HepG2 (cell line): ENCODE measurements around the gene CHST6. TPM values are rescaled to one million over a fixed set of nuclear protein-coding genes. Genes with fewer than 3 reads are reported as not detected.

ENCODE experiments used
- FOXK1 ChIP-seq: sonication (generic); formaldehyde crosslinking; IDR thresholded peaks from 2 replicates; pipeline ENCODE4 v1.4.0; 2020; ENCODE audit warnings: low read depth, missing genetic modification reagents, borderline replicate concordance
- PHB2 ChIP-seq: fragments of 450-650 bp; IDR thresholded peaks from 2 replicates; pipeline ENCODE4 v1.6.1; 2018; ENCODE audit not compliant: partially characterized antibody
- TOE1 ChIP-seq: sonication (generic); formaldehyde crosslinking; IDR thresholded peaks from 2 replicates; pipeline ENCODE4 v1.4.0; 2020; ENCODE audit warnings: mild to moderate bottlenecking, missing genetic modification reagents
- ZEB1 ChIP-seq: IDR thresholded peaks from 2 replicates; pipeline ENCODE4 v1.6.1; 2012; ENCODE audit warnings: mild to moderate bottlenecking, low read depth, inconsistent platforms; ENCODE audit not compliant: insufficient replicate concordance
- ZNF414 ChIP-seq: sonication (generic); formaldehyde crosslinking; IDR thresholded peaks from 2 replicates; pipeline ENCODE4 v1.5.0; 2020; ENCODE audit warnings: missing genetic modification reagents
- polyA plus RNA-seq, 8 experiments: library from polyadenylated mRNA; depleted of rRNA in 3 of 8; stranded (reverse) in 7 of 8; unstranded in 1 of 8; fragments of >200 nt; fragmentation: Illumina TruSeq in 4 of 8; extraction: Trizol in 4 of 8; gene quantifications; 2 replicates each; pipeline versions ENCODE4 v1.2.1 to v1.2.3, GENCODE V29; 2011 to 2016; ENCODE audit warnings: low read depth in 4 of 8, missing spikeins in 1 of 8, mixed read lengths in 1 of 8; ENCODE audit not compliant: insufficient read depth in 1 of 8
- total RNA-seq, 5 experiments: library from RNA; depleted of rRNA; stranded (reverse); fragments of >200 nt; fragmentation: Illumina TruSeq; extraction: Trizol; gene quantifications; 2 replicates each; pipeline ENCODE4 v1.2.3, GENCODE V29; 2016; ENCODE audit warnings: low read depth in 1 of 5
- TF ChIP-seq, protein P1 (sequence below): sonication (generic); formaldehyde crosslinking; IDR thresholded peaks from 2 replicates; pipeline ENCODE4 v1.5.0; 2020; ENCODE audit warnings: missing genetic modification reagents
- TF ChIP-seq, protein P2 (sequence below): sonication (generic); formaldehyde crosslinking; IDR thresholded peaks from 2 replicates; pipeline ENCODE4 v1.4.0; 2020; ENCODE audit warnings: missing genetic modification reagents

CHST6 gene
- total and polyA plus RNA-seq, 2 of the 13 experiments (the other 11 are each of a cell fraction or from before 2014, with no cell fraction given) = 0.18 to 0.91 TPM

DNA sequence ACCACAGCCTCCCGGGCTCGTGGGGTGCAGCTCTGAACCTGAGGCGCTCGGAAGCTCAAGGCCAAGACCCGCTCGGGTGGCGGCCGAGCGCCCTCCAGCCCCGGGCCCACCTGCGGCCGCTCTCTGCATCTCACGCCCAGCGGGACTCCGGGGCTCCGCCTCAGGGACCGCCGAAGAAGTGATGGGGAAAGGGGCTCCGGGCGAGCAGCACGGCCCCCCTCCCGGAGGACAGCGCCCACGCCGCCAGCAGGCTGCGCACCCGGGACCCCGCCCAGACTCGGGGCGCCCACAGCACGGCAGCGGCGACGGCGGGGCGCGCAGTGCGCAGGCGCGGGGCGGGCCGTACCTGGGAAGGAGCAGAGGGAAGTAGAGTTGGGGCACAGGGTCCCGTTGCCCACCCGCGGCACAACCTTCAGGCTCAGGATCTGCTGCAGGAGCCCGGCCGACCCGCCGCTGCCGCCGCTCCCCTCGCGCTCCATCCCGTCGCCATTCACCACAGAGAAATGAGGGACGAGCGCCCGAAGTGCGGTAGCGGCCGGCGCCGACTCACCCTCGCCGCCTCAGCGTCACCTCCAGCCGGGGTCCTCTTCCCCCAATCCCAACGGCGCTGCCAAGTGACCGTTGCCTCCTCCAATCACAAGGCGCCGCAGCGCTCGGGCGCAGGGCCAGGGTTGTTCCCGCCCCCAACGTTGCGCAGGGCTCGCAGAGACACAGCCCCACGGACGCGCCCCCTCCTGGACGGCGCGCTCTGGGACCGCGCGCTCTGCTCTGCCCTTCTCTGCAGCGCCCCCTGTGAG lies 30.9 kb downstream of the CHST6 start, which contains the start of gene TMEM170A (continued):
- TF ChIP-seq, protein P1, sequence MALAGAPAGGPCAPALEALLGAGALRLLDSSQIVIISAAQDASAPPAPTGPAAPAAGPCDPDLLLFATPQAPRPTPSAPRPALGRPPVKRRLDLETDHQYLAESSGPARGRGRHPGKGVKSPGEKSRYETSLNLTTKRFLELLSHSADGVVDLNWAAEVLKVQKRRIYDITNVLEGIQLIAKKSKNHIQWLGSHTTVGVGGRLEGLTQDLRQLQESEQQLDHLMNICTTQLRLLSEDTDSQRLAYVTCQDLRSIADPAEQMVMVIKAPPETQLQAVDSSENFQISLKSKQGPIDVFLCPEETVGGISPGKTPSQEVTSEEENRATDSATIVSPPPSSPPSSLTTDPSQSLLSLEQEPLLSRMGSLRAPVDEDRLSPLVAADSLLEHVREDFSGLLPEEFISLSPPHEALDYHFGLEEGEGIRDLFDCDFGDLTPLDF (CRISPR knock-in tag) = peak; percentile 93
- TF ChIP-seq TOE1 (CRISPR knock-in tag) (peak; percentile 84), ZEB1 (peak; percentile 32), ZNF414 (peak; percentile 22), FOXK1 (CRISPR knock-in tag) (peak; percentile 90; the same call in 1 of the 2 replicates), PHB2 (no peak)
- TF ChIP-seq, protein P2, sequence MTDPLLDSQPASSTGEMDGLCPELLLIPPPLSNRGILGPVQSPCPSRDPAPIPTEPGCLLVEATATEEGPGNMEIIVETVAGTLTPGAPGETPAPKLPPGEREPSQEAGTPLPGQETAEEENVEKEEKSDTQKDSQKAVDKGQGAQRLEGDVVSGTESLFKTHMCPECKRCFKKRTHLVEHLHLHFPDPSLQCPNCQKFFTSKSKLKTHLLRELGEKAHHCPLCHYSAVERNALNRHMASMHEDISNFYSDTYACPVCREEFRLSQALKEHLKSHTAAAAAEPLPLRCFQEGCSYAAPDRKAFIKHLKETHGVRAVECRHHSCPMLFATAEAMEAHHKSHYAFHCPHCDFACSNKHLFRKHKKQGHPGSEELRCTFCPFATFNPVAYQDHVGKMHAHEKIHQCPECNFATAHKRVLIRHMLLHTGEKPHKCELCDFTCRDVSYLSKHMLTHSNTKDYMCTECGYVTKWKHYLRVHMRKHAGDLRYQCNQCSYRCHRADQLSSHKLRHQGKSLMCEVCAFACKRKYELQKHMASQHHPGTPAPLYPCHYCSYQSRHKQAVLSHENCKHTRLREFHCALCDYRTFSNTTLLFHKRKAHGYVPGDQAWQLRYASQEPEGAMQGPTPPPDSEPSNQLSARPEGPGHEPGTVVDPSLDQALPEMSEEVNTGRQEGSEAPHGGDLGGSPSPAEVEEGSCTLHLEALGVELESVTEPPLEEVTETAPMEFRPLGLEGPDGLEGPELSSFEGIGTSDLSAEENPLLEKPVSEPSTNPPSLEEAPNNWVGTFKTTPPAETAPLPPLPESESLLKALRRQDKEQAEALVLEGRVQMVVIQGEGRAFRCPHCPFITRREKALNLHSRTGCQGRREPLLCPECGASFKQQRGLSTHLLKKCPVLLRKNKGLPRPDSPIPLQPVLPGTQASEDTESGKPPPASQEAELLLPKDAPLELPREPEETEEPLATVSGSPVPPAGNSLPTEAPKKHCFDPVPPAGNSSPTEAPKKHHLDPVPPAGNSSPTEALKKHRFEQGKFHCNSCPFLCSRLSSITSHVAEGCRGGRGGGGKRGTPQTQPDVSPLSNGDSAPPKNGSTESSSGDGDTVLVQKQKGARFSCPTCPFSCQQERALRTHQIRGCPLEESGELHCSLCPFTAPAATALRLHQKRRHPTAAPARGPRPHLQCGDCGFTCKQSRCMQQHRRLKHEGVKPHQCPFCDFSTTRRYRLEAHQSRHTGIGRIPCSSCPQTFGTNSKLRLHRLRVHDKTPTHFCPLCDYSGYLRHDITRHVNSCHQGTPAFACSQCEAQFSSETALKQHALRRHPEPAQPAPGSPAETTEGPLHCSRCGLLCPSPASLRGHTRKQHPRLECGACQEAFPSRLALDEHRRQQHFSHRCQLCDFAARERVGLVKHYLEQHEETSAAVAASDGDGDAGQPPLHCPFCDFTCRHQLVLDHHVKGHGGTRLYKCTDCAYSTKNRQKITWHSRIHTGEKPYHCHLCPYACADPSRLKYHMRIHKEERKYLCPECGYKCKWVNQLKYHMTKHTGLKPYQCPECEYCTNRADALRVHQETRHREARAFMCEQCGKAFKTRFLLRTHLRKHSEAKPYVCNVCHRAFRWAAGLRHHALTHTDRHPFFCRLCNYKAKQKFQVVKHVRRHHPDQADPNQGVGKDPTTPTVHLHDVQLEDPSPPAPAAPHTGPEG = peak; percentile 17; the same call in 1 of the 2 replicates
